GM13977 (cell line): ENCODE measurements around the gene CCSER1.

Experiments used
- DNase-seq: peaks from one replicate; pipeline ENCODE4 v3.0.0; 2012; ENCODE audit warnings: low spot score
- in situ Hi-C: fragments of 300-500 bp; cut with MboI; formaldehyde crosslinking; loops from one replicate; pipeline ENCODE4 v1.12.0; 2022; ENCODE audit warnings: low sequenced_read_pairs, low pct_unique_long_range_greater_than_20kb, mixed read lengths, inconsistent platforms; ENCODE audit not compliant: unreplicated experiment
- TF ChIP-seq, protein P1 (sequence below): IDR thresholded peaks from 2 replicates; pipeline ENCODE4 v1.5.1; 2012; ENCODE audit warnings: mild to moderate bottlenecking, control low read depth; ENCODE audit not compliant: insufficient read depth; ENCODE audit errors: extremely low read depth, missing control alignments

CCSER1 gene

DNA sequence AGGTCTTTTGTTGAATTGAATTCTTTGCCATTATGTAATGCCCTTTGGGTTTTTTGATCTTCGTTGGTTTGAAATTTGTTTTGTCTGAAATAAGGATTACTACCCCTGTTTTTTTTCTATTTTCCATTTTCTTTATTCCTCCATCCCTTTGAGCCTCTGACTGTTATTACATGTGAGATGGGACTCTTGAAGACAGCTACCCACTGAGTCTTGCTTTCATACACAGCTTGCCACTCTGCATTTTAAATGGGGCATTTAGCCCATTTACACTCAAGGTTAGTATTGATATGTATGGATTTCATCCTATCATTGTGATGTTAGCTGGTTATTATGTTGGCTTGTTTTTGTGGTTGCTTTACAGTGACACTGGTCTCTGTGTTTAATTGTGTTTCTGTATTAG is 1440.4 kb downstream of the CCSER1 start:
- in situ Hi-C loops = no loop called here
- no peak for DNase-seq
- TF ChIP-seq, protein P1, sequence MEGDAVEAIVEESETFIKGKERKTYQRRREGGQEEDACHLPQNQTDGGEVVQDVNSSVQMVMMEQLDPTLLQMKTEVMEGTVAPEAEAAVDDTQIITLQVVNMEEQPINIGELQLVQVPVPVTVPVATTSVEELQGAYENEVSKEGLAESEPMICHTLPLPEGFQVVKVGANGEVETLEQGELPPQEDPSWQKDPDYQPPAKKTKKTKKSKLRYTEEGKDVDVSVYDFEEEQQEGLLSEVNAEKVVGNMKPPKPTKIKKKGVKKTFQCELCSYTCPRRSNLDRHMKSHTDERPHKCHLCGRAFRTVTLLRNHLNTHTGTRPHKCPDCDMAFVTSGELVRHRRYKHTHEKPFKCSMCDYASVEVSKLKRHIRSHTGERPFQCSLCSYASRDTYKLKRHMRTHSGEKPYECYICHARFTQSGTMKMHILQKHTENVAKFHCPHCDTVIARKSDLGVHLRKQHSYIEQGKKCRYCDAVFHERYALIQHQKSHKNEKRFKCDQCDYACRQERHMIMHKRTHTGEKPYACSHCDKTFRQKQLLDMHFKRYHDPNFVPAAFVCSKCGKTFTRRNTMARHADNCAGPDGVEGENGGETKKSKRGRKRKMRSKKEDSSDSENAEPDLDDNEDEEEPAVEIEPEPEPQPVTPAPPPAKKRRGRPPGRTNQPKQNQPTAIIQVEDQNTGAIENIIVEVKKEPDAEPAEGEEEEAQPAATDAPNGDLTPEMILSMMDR = no peak

DNA sequence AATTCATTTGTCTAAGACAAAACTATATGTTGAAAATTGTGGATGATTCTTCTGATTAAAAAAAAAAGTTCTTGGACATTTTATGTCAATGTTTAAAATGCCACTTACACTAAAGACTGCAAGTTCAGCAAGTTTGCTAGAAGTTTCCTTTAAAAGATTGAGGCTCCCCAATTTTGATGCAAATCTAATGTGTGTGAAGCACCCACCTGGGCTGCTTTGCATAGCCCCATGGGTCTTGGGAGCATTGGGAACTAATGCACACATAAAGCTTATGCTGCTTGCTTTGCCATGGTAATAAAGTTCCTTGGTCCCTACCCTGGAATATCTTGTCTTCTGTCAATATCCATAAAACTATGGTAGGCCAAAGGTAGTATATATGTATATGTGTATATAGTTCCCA is 1450.7 kb downstream of the CCSER1 start:
- no peak for DNase-seq
- in situ Hi-C loops = no loop called here
- TF ChIP-seq, protein P1 = no peak

DNA sequence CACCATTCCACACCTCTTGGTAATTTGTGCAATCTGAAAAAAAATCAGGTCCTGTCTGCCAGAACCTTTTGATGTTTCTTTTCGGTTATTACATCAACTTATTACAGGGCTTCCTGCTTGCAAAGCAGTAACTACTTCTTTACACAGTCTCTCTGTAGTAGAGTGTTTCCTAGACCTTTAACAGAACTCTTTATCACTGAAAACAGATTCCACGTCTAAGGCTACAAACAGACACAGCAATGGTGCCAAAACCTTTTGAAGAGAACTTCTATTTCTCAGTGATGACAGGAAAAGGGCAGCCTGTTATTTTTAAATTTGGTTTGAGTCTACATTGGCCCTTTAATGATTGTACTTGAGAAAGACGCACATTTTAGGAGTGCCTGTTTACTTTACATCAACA is 1463.1 kb downstream of the CCSER1 start:
- no peak for DNase-seq
- in situ Hi-C loops = no loop called here
- TF ChIP-seq, protein P1 = no peak

DNA sequence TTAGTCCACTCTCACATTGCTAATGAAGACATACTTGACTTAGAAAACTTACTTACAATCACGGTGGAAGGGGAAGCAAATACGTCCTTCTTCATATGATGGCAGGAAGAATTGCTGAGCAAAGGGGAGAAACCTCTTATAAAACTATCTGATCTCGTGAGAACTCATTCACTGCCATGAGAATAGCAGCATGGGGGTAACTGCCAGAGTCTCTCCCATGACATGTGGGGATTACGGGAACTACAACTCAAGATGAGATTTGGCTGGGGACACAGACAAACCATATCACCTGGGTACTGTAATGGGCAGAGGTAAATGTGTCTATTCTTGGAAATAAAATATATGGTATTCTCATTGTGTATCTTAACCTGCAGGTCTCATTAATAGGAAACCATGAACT is 1464.9 kb downstream of the CCSER1 start:
- TF ChIP-seq, protein P1 = no peak
- in situ Hi-C loops = no loop called here
- DNase-seq = no peak

DNA sequence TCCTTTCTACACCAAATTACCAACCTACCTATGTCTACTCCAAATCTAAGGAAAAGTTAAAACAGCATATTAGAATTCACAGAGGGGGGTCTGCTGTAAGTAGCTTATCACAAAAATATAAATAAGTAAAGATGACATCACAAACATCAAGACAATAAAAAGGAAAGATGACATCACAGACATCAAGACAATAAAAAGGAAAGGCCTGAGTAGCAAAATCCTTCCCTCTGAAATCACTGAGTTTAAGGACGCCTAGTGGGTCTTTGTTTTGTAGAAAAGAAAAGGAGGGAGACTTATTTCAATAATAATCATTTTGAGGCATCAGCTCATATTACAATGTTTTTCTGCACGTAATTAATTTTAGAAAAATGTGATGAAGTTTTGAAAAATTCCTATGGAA is 1469.5 kb downstream of the CCSER1 start:
- TF ChIP-seq, protein P1 = no peak
- no peak for DNase-seq
- in situ Hi-C loops = no loop called here

DNA sequence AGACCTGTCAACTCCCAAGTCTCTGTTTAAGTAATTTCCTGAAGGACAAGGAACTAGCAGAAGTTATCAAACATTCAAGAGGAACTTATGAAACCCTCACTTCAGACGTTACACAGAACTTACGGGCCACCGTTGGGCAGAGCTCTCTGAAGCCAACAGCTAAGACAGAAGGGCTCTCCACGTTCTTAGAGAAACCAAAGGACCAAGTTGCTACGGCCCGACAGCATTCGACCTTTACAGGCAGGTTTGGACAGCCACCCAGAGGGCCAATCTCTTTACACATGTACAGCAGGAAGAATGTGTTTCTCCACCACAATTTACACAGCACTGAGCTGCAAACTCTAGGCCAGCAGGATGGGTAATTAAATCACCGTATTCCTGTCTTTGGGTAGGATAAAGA is 1471.5 kb downstream of the CCSER1 start:
- DNase-seq = no peak
- in situ Hi-C loops = no loop called here
- TF ChIP-seq, protein P1 = no peak

DNA sequence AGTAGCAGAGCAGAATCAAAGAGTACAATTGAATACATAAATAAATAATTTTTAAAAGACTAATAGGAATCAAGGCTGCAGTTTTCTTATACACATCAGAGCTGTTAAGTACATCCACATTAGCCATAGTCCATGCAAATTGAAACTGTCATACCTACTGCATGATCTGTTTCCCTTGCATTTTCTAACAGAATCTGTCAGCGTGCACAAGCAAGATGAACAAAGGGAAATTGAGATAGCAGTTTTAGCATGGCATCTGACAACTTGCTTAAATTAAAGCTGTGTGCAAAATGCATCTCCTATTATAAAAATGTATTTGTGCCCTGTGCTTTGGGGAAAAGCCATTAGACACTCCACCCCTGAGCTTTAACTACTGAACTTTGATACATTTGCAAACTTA is 1473.1 kb downstream of the CCSER1 start:
- in situ Hi-C loops = no loop called here
- no peak for DNase-seq
- TF ChIP-seq, protein P1 = no peak
